ENCODE measurements around the gene PRODH.
A peak's percentile ranks its signal among the peaks of the same experiment; 100 is the strongest.
"Not testable (repeated sequence)": the region's sequence is repeated elsewhere in the genome, so short reads cannot be mapped to it uniquely, and the experiment has no call there.

Gene PRODH

DNA sequence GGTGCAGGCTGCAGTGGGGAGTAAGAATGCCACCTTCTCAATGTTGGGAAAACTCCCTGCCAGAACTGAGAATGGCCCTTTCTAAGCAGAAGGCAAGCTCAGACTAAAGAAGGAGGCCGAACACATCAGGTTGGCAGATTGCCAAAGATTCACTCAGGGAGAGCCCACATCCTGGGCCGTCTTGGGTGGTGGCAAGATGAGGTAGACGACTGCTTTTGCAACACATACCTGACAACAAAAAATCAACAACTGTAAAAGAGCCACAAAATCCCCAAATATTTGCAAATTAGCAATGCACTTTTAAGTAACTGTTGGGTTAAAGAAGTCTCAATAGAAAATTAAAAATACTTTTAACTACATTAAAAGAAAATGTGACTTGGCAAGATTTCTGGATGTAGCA is 54.8 kb downstream of the PRODH start:
- H3K4me3 ChIP-seq (ENCODE audit: low read depth, low read length); H3K9me3 ChIP-seq (ENCODE audit: control insufficient read depth, insufficient read depth, low read depth, low read length); H3K36me3 ChIP-seq (ENCODE audit: control insufficient read depth in 2 of 2, insufficient read depth in 1 of 2, low read length in 2 of 2); H3K4me1 ChIP-seq (ENCODE audit: control insufficient read depth, insufficient read depth, low read length); POLR2A ChIA-PET; CTCF ChIA-PET; H3K27ac ChIP-seq (ENCODE audit: extremely low read depth, low read depth, low read length): not testable (repeated sequence)
- TF ChIP-seq, protein P1, sequence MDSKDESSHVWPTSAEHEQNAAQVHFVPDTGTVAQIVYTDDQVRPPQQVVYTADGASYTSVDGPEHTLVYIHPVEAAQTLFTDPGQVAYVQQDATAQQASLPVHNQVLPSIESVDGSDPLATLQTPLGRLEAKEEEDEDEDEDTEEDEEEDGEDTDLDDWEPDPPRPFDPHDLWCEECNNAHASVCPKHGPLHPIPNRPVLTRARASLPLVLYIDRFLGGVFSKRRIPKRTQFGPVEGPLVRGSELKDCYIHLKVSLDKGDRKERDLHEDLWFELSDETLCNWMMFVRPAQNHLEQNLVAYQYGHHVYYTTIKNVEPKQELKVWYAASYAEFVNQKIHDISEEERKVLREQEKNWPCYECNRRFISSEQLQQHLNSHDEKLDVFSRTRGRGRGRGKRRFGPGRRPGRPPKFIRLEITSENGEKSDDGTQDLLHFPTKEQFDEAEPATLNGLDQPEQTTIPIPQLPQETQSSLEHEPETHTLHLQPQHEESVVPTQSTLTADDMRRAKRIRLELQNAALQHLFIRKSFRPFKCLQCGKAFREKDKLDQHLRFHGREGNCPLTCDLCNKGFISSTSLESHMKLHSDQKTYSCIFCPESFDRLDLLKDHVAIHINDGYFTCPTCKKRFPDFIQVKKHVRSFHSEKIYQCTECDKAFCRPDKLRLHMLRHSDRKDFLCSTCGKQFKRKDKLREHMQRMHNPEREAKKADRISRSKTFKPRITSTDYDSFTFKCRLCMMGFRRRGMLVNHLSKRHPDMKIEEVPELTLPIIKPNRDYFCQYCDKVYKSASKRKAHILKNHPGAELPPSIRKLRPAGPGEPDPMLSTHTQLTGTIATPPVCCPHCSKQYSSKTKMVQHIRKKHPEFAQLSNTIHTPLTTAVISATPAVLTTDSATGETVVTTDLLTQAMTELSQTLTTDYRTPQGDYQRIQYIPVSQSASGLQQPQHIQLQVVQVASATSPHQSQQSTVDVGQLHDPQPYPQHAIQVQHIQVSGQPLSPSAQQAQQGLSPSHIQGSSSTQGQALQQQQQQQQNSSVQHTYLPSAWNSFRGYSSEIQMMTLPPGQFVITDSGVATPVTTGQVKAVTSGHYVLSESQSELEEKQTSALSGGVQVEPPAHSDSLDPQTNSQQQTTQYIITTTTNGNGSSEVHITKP (tag by site-specific recombination; IDR thresholded peaks at IDR 0.05) = 0 out of 2 replicates have a peak, but pooled peaks have one; percentile 29

All from HEK293 (cell line).